Hepatocyte (in vitro differentiated cells): Measurements from ENCODE around the gene CNTN4. TPM values are rescaled to one million over a fixed set of nuclear protein-coding genes. Genes with fewer than 3 reads are reported as not detected.

ENCODE experiments used
- DNase-seq: peaks from one replicate; pipeline ENCODE4 v3.0.0-alpha.2; 2016; ENCODE audit warnings: low spot score
- H2AFZ ChIP-seq: fragments of 200-600 bp; sonication (generic); 2 replicates; pipeline ENCODE4 v1.6.0; 2016; ENCODE audit warnings: antibody characterized with exemption, mild to moderate bottlenecking
- H3K27ac ChIP-seq: fragments of 200-600 bp; sonication (generic); 2 replicates; pipeline ENCODE4 v1.5.1; 2016; ENCODE audit warnings: mild to moderate bottlenecking
- H3K27me3 ChIP-seq: fragments of 200-600 bp; sonication (generic); 2 replicates; pipeline ENCODE4 v1.6.1; 2016
- H3K36me3 ChIP-seq: fragments of 200-600 bp; sonication (generic); replicated peaks from 2 replicates; pipeline ENCODE4 v1.5.1; 2016; ENCODE audit warnings: low read depth; ENCODE audit not compliant: insufficient read depth
- H3K4me1 ChIP-seq: fragments of 200-600 bp; sonication (generic); 2 replicates; pipeline ENCODE4 v1.5.1; 2016; ENCODE audit warnings: mild to moderate bottlenecking, moderate library complexity; ENCODE audit not compliant: insufficient read depth
- H3K4me2 ChIP-seq: fragments of 200-600 bp; sonication (generic); 2 replicates; pipeline ENCODE4 v1.6.0; 2016
- H3K4me3 ChIP-seq: fragments of 200-600 bp; sonication (generic); 2 replicates; pipeline ENCODE4 v1.5.1; 2016; ENCODE audit warnings: mild to moderate bottlenecking
- H3K79me2 ChIP-seq: fragments of 200-600 bp; sonication (generic); 2 replicates; pipeline ENCODE4 v1.6.0; 2017; ENCODE audit warnings: mild to moderate bottlenecking
- H3K9me2 ChIP-seq: fragments of 200-600 bp; sonication (generic); replicated peaks from 2 replicates; pipeline ENCODE4 v1.6.0; 2017; ENCODE audit warnings: mild to moderate bottlenecking; ENCODE audit not compliant: insufficient read depth
- H3K9me3 ChIP-seq: fragments of 200-600 bp; sonication (generic); 2 replicates; pipeline ENCODE4 v1.5.1; 2016; ENCODE audit warnings: low read depth, mild to moderate bottlenecking
- H4K20me1 ChIP-seq: fragments of 200-600 bp; sonication (generic); 2 replicates; pipeline ENCODE4 v1.6.0; 2016; ENCODE audit warnings: mild to moderate bottlenecking; ENCODE audit not compliant: insufficient read depth, poor library complexity, severe bottlenecking
- CTCF ChIP-seq: fragments of 200-600 bp; sonication (generic); IDR thresholded peaks from 2 replicates; pipeline ENCODE4 v1.5.1; 2016; ENCODE audit warnings: antibody characterized with exemption, mild to moderate bottlenecking; ENCODE audit not compliant: poor library complexity
- EZH2 ChIP-seq: fragments of 200-600 bp; sonication (generic); IDR thresholded peaks from 2 replicates; pipeline ENCODE4 v1.6.1; 2016; ENCODE audit warnings: antibody characterized with exemption, mild to moderate bottlenecking, borderline replicate concordance
- EZH2phosphoT487 ChIP-seq: fragments of 200-600 bp; sonication (generic); IDR thresholded peaks from one replicate; pipeline ENCODE4 v1.6.1; 2018; ENCODE audit warnings: antibody characterized with exemption, mild to moderate bottlenecking, low read depth, moderate library complexity; ENCODE audit not compliant: unreplicated experiment, severe bottlenecking
- WGBS: methylation state at CpG from one replicate; pipeline ENCODE4 v1.1.6; 2016; ENCODE audit warnings: low lambda C conversion rate; ENCODE audit errors: missing lambda C conversion rate; 5-methylcytosine and 5-hydroxymethylcytosine counted together
- polyA plus RNA-seq: library from polyadenylated mRNA; unstranded; fragments of >200 nt; fragmentation: Nextera tagmentation; extraction: Ambion mirVana; gene quantifications from 2 replicates; pipeline ENCODE4 v1.2.1, GENCODE V29; 2016
- total RNA-seq: library from RNA; depleted of rRNA; stranded (reverse); fragments of >200 nt; gene quantifications from 2 replicates; pipeline ENCODE4 v1.2.3, GENCODE V29; 2014

The CNTN4 gene
- total and polyA plus RNA-seq, 2 experiments from 2014 or later = 17.6 to 30.3 TPM

GRCh38 chr3:2937592-2937991 is 838.9 kb downstream of the CNTN4 start:
- Histone ChIP-seq H3K4me2 (no peak overlapping the region), H3K27me3 (no peaks in the 10 kb centered on the region), H4K20me1 (no peaks in the 10 kb centered on the region), H3K79me2 (no peaks in the 10 kb centered on the region), H3K4me1 (no peaks in the 10 kb centered on the region), H3K9me3 (no peaks in the 10 kb centered on the region), H3K9me2 (no peaks in the 10 kb centered on the region), H3K27ac (no peak overlapping the region), H2AFZ (no peak overlapping the region), H3K36me3 (no peaks in the 10 kb centered on the region), H3K4me3 (no peak overlapping the region)
- no peak for TF ChIP-seq EZH2phosphoT487
- TF ChIP-seq EZH2 = no peak
- no peak for TF ChIP-seq CTCF
- no peak for DNase-seq
- 42% methylated on average over 2 of the region's 2 CpGs for WGBS

GRCh38 chr3:2938711-2939110 is 840.0 kb downstream of the CNTN4 start:
- 62% methylated on average over 1 of the region's 1 CpG for WGBS
- Histone ChIP-seq H3K4me3 (no peak overlapping the region), H3K36me3 (no peaks in the 10 kb centered on the region), H3K9me2 (no peaks in the 10 kb centered on the region), H3K27ac (no peak overlapping the region), H2AFZ (no peak overlapping the region), H3K4me2 (no peak overlapping the region), H3K79me2 (no peaks in the 10 kb centered on the region), H3K27me3 (no peaks in the 10 kb centered on the region), H3K9me3 (no peaks in the 10 kb centered on the region), H4K20me1 (no peaks in the 10 kb centered on the region), H3K4me1 (no peaks in the 10 kb centered on the region)
- DNase-seq = no peak
- TF ChIP-seq EZH2 = no peak
- TF ChIP-seq EZH2phosphoT487 = no peak
- no peak for TF ChIP-seq CTCF

- no peak overlapping the region for H3K27ac ChIP-seq
- H4K20me1 ChIP-seq = no peaks in the 10 kb centered on the region
- H3K79me2 ChIP-seq = no peaks in the 10 kb centered on the region
- no peaks in the 10 kb centered on the region for H3K4me1 ChIP-seq
- DNase-seq = no peak
- H2AFZ ChIP-seq = no peak overlapping the region
- H3K4me2 ChIP-seq = no peak overlapping the region
- no peaks in the 10 kb centered on the region for H3K36me3 ChIP-seq
- no peak overlapping the region for H3K4me3 ChIP-seq
- no peaks in the 10 kb centered on the region for H3K9me2 ChIP-seq
- no peaks in the 10 kb centered on the region for H3K27me3 ChIP-seq
- TF ChIP-seq EZH2 (no peak), EZH2phosphoT487 (no peak), CTCF (no peak)
- no peaks in the 10 kb centered on the region for H3K9me3 ChIP-seq
- WGBS = 97% methylated on average over 2 of the region's 2 CpGs
Observed at GRCh38 chr3:2940062-2940461, 841.4 kb downstream of the CNTN4 start.

GRCh38 chr3:2944628-2945027 is 846.0 kb downstream of the CNTN4 start:
- no peak for DNase-seq
- Histone ChIP-seq H2AFZ (no peak overlapping the region), H3K27me3 (no peaks in the 10 kb centered on the region), H3K4me1 (no peaks in the 10 kb centered on the region), H4K20me1 (no peaks in the 10 kb centered on the region), H3K27ac (no peak overlapping the region), H3K36me3 (no peaks in the 10 kb centered on the region), H3K4me3 (no peak overlapping the region), H3K79me2 (no peaks in the 10 kb centered on the region), H3K4me2 (no peak overlapping the region), H3K9me2 (no peaks in the 10 kb centered on the region), H3K9me3 (no peaks in the 10 kb centered on the region)
- WGBS = 86% methylated on average over 1 of the region's 1 CpG
- no peak for TF ChIP-seq EZH2
- no peak for TF ChIP-seq CTCF
- no peak for TF ChIP-seq EZH2phosphoT487
